Heart right ventricle (tissue), 16 donors: ENCODE results near the gene MYH7. TPM values are rescaled to one million over a fixed set of nuclear protein-coding genes. Genes with fewer than 3 reads are reported as not detected.

Experiments
- ATAC-seq, 8 donors: fragments of 200-7000 bp; cut with Tn5 transposase; one replicate each; pipeline ENCODE4 v1.9.1; 2020; ENCODE audit warnings: mild to moderate bottlenecking in 8 of 8, moderate library complexity in 8 of 8, moderate number of reproducible peaks in 1 of 8
- DNase-seq, 2 donors: peaks; one replicate each; pipeline ENCODE4 v3.0.0-alpha.2; 2020
- H3K27ac ChIP-seq, 10 donors: fragments of 200-600 bp; sonication (generic) in 2 of 10; one replicate each; pipeline versions ENCODE4 v1.5.0 to v1.8.0; 2020 to 2022; ENCODE audit warnings: mild to moderate bottlenecking in 3 of 10
- H3K27me3 ChIP-seq, 7 donors: fragments of 200-600 bp; one replicate each; pipeline ENCODE4 v1.8.0; 2021 to 2022; ENCODE audit warnings: mild to moderate bottlenecking in 2 of 7
- H3K36me3 ChIP-seq, 9 donors: fragments of 200-600 bp; sonication (generic) in 1 of 9; one replicate each; pipeline versions ENCODE4 v1.5.0 to v1.8.0; 2020 to 2022; ENCODE audit warnings: mild to moderate bottlenecking in 2 of 9
- H3K4me1 ChIP-seq, 9 donors: fragments of 200-600 bp; sonication (generic) in 1 of 9; one replicate each; pipeline versions ENCODE4 v1.5.0 to v1.8.0; 2020 to 2022; ENCODE audit warnings: mild to moderate bottlenecking in 4 of 9
- H3K4me3 ChIP-seq, 10 donors: fragments of 200-600 bp; sonication (generic) in 2 of 10; one replicate each; pipeline versions ENCODE4 v1.5.0 to v1.8.0; 2020 to 2022; ENCODE audit warnings: mild to moderate bottlenecking in 7 of 10, moderate library complexity in 2 of 10
- H3K9me3 ChIP-seq, 11 donors: fragments of 200-600 bp in 10 of 11; sonication (generic) in 2 of 11; one replicate each; pipeline versions ENCODE4 v1.5.0 to v1.8.0; 2013 to 2022; ENCODE audit warnings: mild to moderate bottlenecking in 2 of 11, control low read depth in 1 of 11, moderate library complexity in 1 of 11
- CTCF ChIP-seq, 9 donors: fragments of 200-600 bp; sonication (generic) in 2 of 9; IDR thresholded peaks; one replicate each; pipeline versions ENCODE4 v1.5.0 to v1.8.0; 2021 to 2022; ENCODE audit warnings: antibody characterized with exemption in 9 of 9, mild to moderate bottlenecking in 5 of 9, moderate library complexity in 1 of 9
- WGBS, 2 donors: extraction: QIAGEN DNeasy Blood & Tissue Kit; methylation state at CpG; one replicate each; pipeline ENCODE4 v1.1.7; 2013; ENCODE audit warnings: inconsistent platforms in 1 of 2; 5-methylcytosine and 5-hydroxymethylcytosine counted together
- intact Hi-C, 10 donors: fragments of 100-400 bp; cut with DNase I; formaldehyde crosslinking; loops; one replicate each; pipeline versions ENCODE4 v1.11.1 to v1.14.2; 2022
- polyA plus RNA-seq, 2 donors: library from polyadenylated mRNA; stranded (reverse); fragments of 200-250 nt; gene quantifications; one replicate each; pipeline ENCODE4 v1.2.3, GENCODE V29; 2013
- total RNA-seq, 10 donors: library from RNA; stranded (reverse); fragmentation: NEBNext Ultra II Directional in 3 of 10; extraction: Animal tissue kit (Norgen Biotek cat#: 25700) in 3 of 10; gene quantifications; one replicate each; pipeline versions ENCODE4 v1.2.1 to v1.2.4, GENCODE V29; 2021 to 2023
- donor health status: Arrhythmogenic right ventricular cardiomyopathy.
- donor health status: ischemic (EF 13 %, LVEDD 7.1; RV severe dilation, severe dysfunction).
- donor health status: healthy with polysubstance abuse.
- donor health status: DM: no; HTN: yes; CAD: no.
- donor health status: DM: no; HTN: no; CAD: no.
- donor health status: ischemic (EF 25% LVEDD 6.9; RV normal size, moderate dysfunction).
- donor health status: ischemic (EF 25% LVEDD 5.7; RV mildly dilated, moderate dysfunction).
- donor health status: healthy.
- donor health status: DM: yes; HTN: yes; CAD: no.
- donor health status: Ischemic cardiomyopathy.
- donor health status: ischemic (EF 35%, LVEDD 5.7; RV mildly dilated, moderate dysfunction).
- donor health status: nonischemic (EF 11% LVEDD 7.7; RV severe dilation, severe dysfunction).
- donor health status: DM: yes; HTN: yes; CAD: no.
- donor health status: PGD.
- donor health status: ischemic (EF 29% LVEDD 5.4; RV normal size, mild dysfunction).
- donor health status: nonischemic (EF 23%, LVEDD 6.1; RV moderate dilation, normal function).

Gene MYH7
- total and polyA plus RNA-seq, 12 donors: 641 to 22,607 (median 18,940) TPM

GRCh38 chr14:23376482-23377197 lies 58.8 kb downstream of the MYH7 start, which contains the start of gene CMTM5:
CMTM5 (plus strand) TSS chr14:23377046; CDS start chr14:23377252, 206 bp downstream.
- Histone ChIP-seq H3K27me3 (peaks cover 0 to 7% (median 0%) of the 10 kb centered on the region in 7 donors), H3K4me3 (peak within 1 kb of the TSS in 6 of 10 donors; percentile 3 to 33 (median 24)), H3K9me3 (no peaks in the 10 kb centered on the region), H3K4me1 (peaks cover 0 to 32% (median 8%) of the 10 kb centered on the region in 9 donors), H3K36me3 (peaks cover 0 to 16% (median 0%) of the 10 kb centered on the region in 9 donors), H3K27ac (peak within 1 kb of the TSS in 5 of 10 donors; percentile 22 to 44 (median 30))
- intact Hi-C loops: loop anchor here in 6 of 10 donors (2.0 to 10.0 kb wide), 5 partner anchors 48 to 114 kb away; no protein-coding TSS in a partner anchor
- peak; percentile 48 to 60 for DNase-seq
- WGBS, 2 donors: 31 to 34% methylated on average over 13 of the region's 13 CpGs
- no peak for TF ChIP-seq CTCF (IDR thresholded peaks at IDR 0.05)
- peak; percentile 2 to 75 (median 28) for ATAC-seq

GRCh38 chr14:23375527-23376251 lies 59.8 kb downstream of the MYH7 start:
- no peak for TF ChIP-seq CTCF (IDR thresholded peaks at IDR 0.05)
- intact Hi-C loops: loop anchor here in 6 of 10 donors (2.0 to 10.0 kb wide), 5 partner anchors 47 to 113 kb away; no protein-coding TSS in a partner anchor
- ATAC-seq: no peak
- no peak overlapping the region for H3K27ac ChIP-seq
- peaks cover 0 to 6% (median 0%) of the 10 kb centered on the region in 9 donors for H3K36me3 ChIP-seq
- H3K27me3 ChIP-seq: peaks cover 0 to 3% (median 0%) of the 10 kb centered on the region in 7 donors
- H3K9me3 ChIP-seq: no peaks in the 10 kb centered on the region
- peak overlapping the region in 1 of 10 donors; percentile 23 for H3K4me3 ChIP-seq
- no peak for DNase-seq
- WGBS, 2 donors: 80 to 83% methylated on average over 21 of the region's 21 CpGs
- peaks cover 0 to 23% (median 7%) of the 10 kb centered on the region in 9 donors for H3K4me1 ChIP-seq

- no peaks in the 10 kb centered on the region for H3K36me3 ChIP-seq
- no peak for TF ChIP-seq CTCF (IDR thresholded peaks at IDR 0.05)
- ATAC-seq (no peak), DNase-seq (no peak)
- 84 to 90% methylated on average over 3 of the region's 3 CpGs for WGBS, 2 donors
- no peaks in the 10 kb centered on the region for H3K27me3 ChIP-seq
- peaks cover 0 to 17% (median 0%) of the 10 kb centered on the region in 9 donors for H3K4me1 ChIP-seq
- intact Hi-C loops: loop anchor here in 3 of 10 donors (5.0 to 10.0 kb wide), 2 partner anchors 36 to 108 kb away; no protein-coding TSS in a partner anchor
- no peaks in the 10 kb centered on the region for H3K9me3 ChIP-seq
- H3K4me3 ChIP-seq: no peak overlapping the region
- H3K27ac ChIP-seq: no peak overlapping the region
Measured at GRCh38 chr14:23373041-23373440, 62.4 kb downstream of the MYH7 start.

- DNase-seq (no peak), ATAC-seq (no peak)
- no peak for TF ChIP-seq CTCF (IDR thresholded peaks at IDR 0.05)
- WGBS, 2 donors: 71 to 79% methylated on average over 2 of the region's 2 CpGs
- H3K36me3 ChIP-seq: no peaks in the 10 kb centered on the region
- H3K4me1 ChIP-seq: peaks cover 0 to 16% (median 0%) of the 10 kb centered on the region in 9 donors
- H3K9me3 ChIP-seq: no peaks in the 10 kb centered on the region
- no peak within 1 kb of the TSS for H3K27ac ChIP-seq
- H3K27me3 ChIP-seq: no peaks in the 10 kb centered on the region
- H3K4me3 ChIP-seq: no peak within 1 kb of the TSS
- intact Hi-C loops: loop anchor here in 3 of 10 donors (5.0 to 10.0 kb wide), 2 partner anchors 35 to 108 kb away; no protein-coding TSS in a partner anchor
Measured at GRCh38 chr14:23372509-23372908, 63.0 kb downstream of the MYH7 start, which contains the start of gene IL25. IL25 (plus strand) TSS chr14:23372809.
